ENCODE results near the gene KDR. TPM values are rescaled to one million over a fixed set of nuclear protein-coding genes. Genes with fewer than 3 reads are reported as not detected.

KDR gene
- total RNA-seq, 1 donor from 2014 or later = 19.4 TPM

- TF ChIP-seq POLR2A (IDR thresholded peaks at IDR 0.05) = no peak
- TF ChIP-seq POLR2AphosphoS5 (IDR thresholded peaks at IDR 0.05; ENCODE audit: insufficient read depth in 1 of 2, low read depth in 1 of 2) = no peak
- no peak for TF ChIP-seq CTCF (IDR thresholded peaks at IDR 0.05)
- intact Hi-C loops (cut with DNase I) = no loop called here
- Histone ChIP-seq H3K36me3 (no peaks in the 10 kb centered on the region), H3K27ac (no peak overlapping the region), H3K9me3 (no peaks in the 10 kb centered on the region), H3K4me1 (no peaks in the 10 kb centered on the region), H3K27me3 (no peaks in the 10 kb centered on the region), H3K4me3 (no peak overlapping the region)
- no peak for DNase-seq (ENCODE audit: extremely low spot score in 2 of 2)
These were observed 29.5 kb upstream of the KDR start for GRCh38 chr4:55154933-55155332.

- no peaks in the 10 kb centered on the region for H3K27me3 ChIP-seq
- intact Hi-C loops (cut with DNase I) = no loop called here
- no peaks in the 10 kb centered on the region for H3K9me3 ChIP-seq
- H3K27ac ChIP-seq = no peak overlapping the region
- H3K36me3 ChIP-seq = no peaks in the 10 kb centered on the region
- H3K4me1 ChIP-seq = no peaks in the 10 kb centered on the region
- no peak for DNase-seq (ENCODE audit: extremely low spot score in 2 of 2)
- TF ChIP-seq POLR2AphosphoS5 (IDR thresholded peaks at IDR 0.05; ENCODE audit: insufficient read depth in 1 of 2, low read depth in 1 of 2) (no peak), POLR2A (IDR thresholded peaks at IDR 0.05) (no peak)
- H3K4me3 ChIP-seq = no peak overlapping the region
These were observed 29.0 kb upstream of the KDR start for GRCh38 chr4:55154290-55154880.

- H3K9me3 ChIP-seq = no peaks in the 10 kb centered on the region
- H3K36me3 ChIP-seq = no peaks in the 10 kb centered on the region
- intact Hi-C loops (cut with DNase I) = no loop called here
- H3K4me1 ChIP-seq = no peaks in the 10 kb centered on the region
- DNase-seq (ENCODE audit: extremely low spot score in 2 of 2) = no peak
- no peak overlapping the region for H3K4me3 ChIP-seq
- no peak for TF ChIP-seq POLR2A (IDR thresholded peaks at IDR 0.05)
- TF ChIP-seq CTCF (IDR thresholded peaks at IDR 0.05) = no peak
- no peak for TF ChIP-seq POLR2AphosphoS5 (IDR thresholded peaks at IDR 0.05; ENCODE audit: insufficient read depth in 1 of 2, low read depth in 1 of 2)
- H3K27me3 ChIP-seq = no peaks in the 10 kb centered on the region
- no peak overlapping the region for H3K27ac ChIP-seq
These were observed 18.5 kb upstream of the KDR start for GRCh38 chr4:55143858-55144257.

GRCh38 chr4:55138367-55138766 is 13.0 kb upstream of the KDR start:
- Histone ChIP-seq H3K4me3 (no peak overlapping the region), H3K36me3 (no peaks in the 10 kb centered on the region), H3K9me3 (no peaks in the 10 kb centered on the region), H3K4me1 (no peaks in the 10 kb centered on the region), H3K27me3 (no peaks in the 10 kb centered on the region), H3K27ac (no peak overlapping the region)
- TF ChIP-seq POLR2AphosphoS5 (IDR thresholded peaks at IDR 0.05; ENCODE audit: insufficient read depth in 1 of 2, low read depth in 1 of 2) (no peak), POLR2A (IDR thresholded peaks at IDR 0.05) (no peak), CTCF (IDR thresholded peaks at IDR 0.05) (no peak)
- DNase-seq (ENCODE audit: extremely low spot score in 2 of 2) = no peak
- intact Hi-C loops (cut with DNase I) = no loop called here

GRCh38 chr4:55136634-55137033 is 11.2 kb upstream of the KDR start:
- Histone ChIP-seq H3K9me3 (no peaks in the 10 kb centered on the region), H3K4me3 (no peak overlapping the region), H3K4me1 (no peaks in the 10 kb centered on the region), H3K36me3 (no peaks in the 10 kb centered on the region), H3K27me3 (no peaks in the 10 kb centered on the region), H3K27ac (no peak overlapping the region)
- DNase-seq (ENCODE audit: extremely low spot score in 2 of 2) = no peak
- TF ChIP-seq POLR2AphosphoS5 (IDR thresholded peaks at IDR 0.05; ENCODE audit: insufficient read depth in 1 of 2, low read depth in 1 of 2) (no peak), POLR2A (IDR thresholded peaks at IDR 0.05) (no peak), CTCF (IDR thresholded peaks at IDR 0.05) (no peak)
- intact Hi-C loops (cut with DNase I) = no loop called here
